WTC11 (cell line): Measurements from ENCODE around the gene SYCP2. TPM values are rescaled to one million over a fixed set of nuclear protein-coding genes. Genes with fewer than 3 reads are reported as not detected.

Experiments
- ATAC-seq: fragments of 200-7000 bp; cut with Tn5 transposase; 2 replicates; pipeline ENCODE4 v1.10.0; 2021; ENCODE audit warnings: mild to moderate bottlenecking, moderate library complexity
- CTCF ChIA-PET: fragments of 300-600 bp; sonication (Branson Sonifier 250); formaldehyde crosslinking; loops from one replicate; lab custom pipeline; 2021; ENCODE audit warnings: antibody characterized with exemption; lab: Charles Lee
- POLR2A ChIA-PET: fragments of 350-600 bp; sonication (Branson Sonifier 250); formaldehyde crosslinking; loops from one replicate; lab custom pipeline; 2021; ENCODE audit warnings: antibody characterized with exemption; lab: Charles Lee
- DNase-seq: peaks from one replicate; pipeline ENCODE4 v3.0.0; 2021; ENCODE audit warnings: low spot score
- H3K27ac Mint-ChIP-seq: 2 replicates; pipeline ENCODE4 v1.8.0; 2021; ENCODE audit warnings: mixed read lengths
- H3K27me3 Mint-ChIP-seq: 2 replicates; pipeline ENCODE4 v1.8.0; 2021; ENCODE audit warnings: low read depth, mild to moderate bottlenecking, moderate library complexity, mixed read lengths
- H3K36me3 Mint-ChIP-seq: 2 replicates; pipeline ENCODE4 v1.8.0; 2021; ENCODE audit warnings: mixed read lengths
- H3K4me1 Mint-ChIP-seq: 2 replicates; pipeline ENCODE4 v1.8.0; 2022; ENCODE audit warnings: mixed read lengths
- H3K4me3 Mint-ChIP-seq: 2 replicates; pipeline ENCODE4 v1.8.0; 2021; ENCODE audit warnings: mild to moderate bottlenecking, moderate library complexity, mixed read lengths
- H3K9me3 Mint-ChIP-seq: 2 replicates; pipeline ENCODE4 v1.8.0; 2021; ENCODE audit warnings: mixed read lengths
- E2F1 ChIP-seq: sonication (generic); formaldehyde crosslinking; IDR thresholded peaks from 2 replicates; pipeline ENCODE4 v1.8.0; 2022; ENCODE audit warnings: mild to moderate bottlenecking, missing genetic modification reagents
- E2F5 ChIP-seq: sonication (generic); formaldehyde crosslinking; IDR thresholded peaks from 2 replicates; pipeline ENCODE4 v1.8.1; 2022; ENCODE audit warnings: mild to moderate bottlenecking, moderate library complexity, missing genetic modification reagents
- EMX1 ChIP-seq: fragments of 250-450 bp; sonication (Bioruptor Pico); IDR thresholded peaks from 2 replicates; pipeline ENCODE4 v1.8.0; 2021; ENCODE audit warnings: mild to moderate bottlenecking
- FOXP4 ChIP-seq: sonication (generic); formaldehyde crosslinking; IDR thresholded peaks from 2 replicates; pipeline ENCODE4 v1.8.0; 2022; ENCODE audit warnings: mild to moderate bottlenecking, missing genetic modification reagents
- JUN ChIP-seq: sonication (generic); formaldehyde crosslinking; IDR thresholded peaks from 2 replicates; pipeline ENCODE4 v1.8.0; 2023; ENCODE audit warnings: mild to moderate bottlenecking, missing genetic modification reagents
- NR2C2 ChIP-seq: sonication (generic); formaldehyde crosslinking; IDR thresholded peaks from 2 replicates; pipeline ENCODE4 v1.8.0; 2022; ENCODE audit warnings: mild to moderate bottlenecking, missing genetic modification reagents
- STAT6 ChIP-seq: sonication (generic); formaldehyde crosslinking; conservative IDR thresholded peaks from 2 replicates; pipeline ENCODE4 v1.8.1; 2023; ENCODE audit warnings: mild to moderate bottlenecking, low read depth, missing genetic modification reagents, moderate library complexity
- TCF7 ChIP-seq: sonication (generic); formaldehyde crosslinking; IDR thresholded peaks from 2 replicates; pipeline ENCODE4 v1.8.0; 2022; ENCODE audit warnings: mild to moderate bottlenecking, low read depth, missing genetic modification reagents, moderate library complexity
- USF1 ChIP-seq: sonication (generic); formaldehyde crosslinking; IDR thresholded peaks from 2 replicates; pipeline ENCODE4 v1.8.0; 2022; ENCODE audit warnings: mild to moderate bottlenecking, missing genetic modification reagents
- ZBTB43 ChIP-seq: sonication (generic); formaldehyde crosslinking; IDR thresholded peaks from 2 replicates; pipeline ENCODE4 v1.8.1; 2023; ENCODE audit warnings: mild to moderate bottlenecking, missing genetic modification reagents
- ZNF532 ChIP-seq: fragments of 250-450 bp; sonication (Bioruptor Pico); IDR thresholded peaks from 2 replicates; pipeline ENCODE4 v1.9.0; 2021; ENCODE audit warnings: mild to moderate bottlenecking, borderline replicate concordance
- total RNA-seq: library from RNA; stranded (reverse); gene quantifications from 3 replicates; pipeline ENCODE4 v1.2.3, GENCODE V29; 2021
- TF ChIP-seq, protein P1 (sequence below): sonication (generic); formaldehyde crosslinking; IDR thresholded peaks from 2 replicates; pipeline ENCODE4 v1.8.0; 2022; ENCODE audit warnings: mild to moderate bottlenecking, missing genetic modification reagents
- TF ChIP-seq, protein P2 (sequence below): fragments of 250-450 bp; sonication (Bioruptor Pico); IDR thresholded peaks from 2 replicates; pipeline ENCODE4 v1.9.0; 2021; ENCODE audit warnings: mild to moderate bottlenecking

The SYCP2 gene
- total RNA-seq, 1 experiment from 2014 or later = 0.31 TPM

- no peak for TF ChIP-seq ZBTB43 (CRISPR knock-in tag)
- TF ChIP-seq E2F1 = no peak
- TF ChIP-seq JUN = no peak
These were observed 88.0 kb downstream of the SYCP2 start (continued) for GRCh38 chr20:59845472-59845871.

DNA sequence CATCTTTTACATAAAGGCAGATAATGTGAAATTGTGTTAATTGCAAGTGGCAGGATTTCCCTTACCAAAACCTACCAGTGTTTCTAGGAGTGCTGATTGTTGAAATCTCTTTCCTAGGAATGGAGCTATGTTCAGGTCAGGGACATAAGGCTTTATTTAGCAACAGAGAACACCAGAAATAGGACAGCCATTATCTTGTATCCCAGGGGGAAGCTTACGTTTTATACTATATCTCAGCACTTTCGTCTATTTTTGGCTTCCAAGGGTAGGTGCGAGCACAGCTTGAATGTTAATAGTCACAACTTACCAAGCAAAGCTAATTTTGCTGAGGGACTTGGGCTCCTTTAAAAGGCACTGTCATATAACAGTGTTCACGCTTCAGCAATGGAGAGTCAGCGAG lies 94.0 kb downstream of the SYCP2 start:
- POLR2A ChIA-PET = interaction anchor here (0.6 kb wide), 1 partner anchor 174 kb away, joined by 3 read pairs; no protein-coding TSS in a partner anchor
- TF ChIP-seq E2F5 (CRISPR knock-in tag) (no peak), ZNF532 (CRISPR knock-in tag) (no peak), USF1 (no peak)
- TF ChIP-seq, protein P1, sequence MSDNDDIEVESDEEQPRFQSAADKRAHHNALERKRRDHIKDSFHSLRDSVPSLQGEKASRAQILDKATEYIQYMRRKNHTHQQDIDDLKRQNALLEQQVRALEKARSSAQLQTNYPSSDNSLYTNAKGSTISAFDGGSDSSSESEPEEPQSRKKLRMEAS (CRISPR knock-in tag) = no peak
- peaks cover 53% of the 10 kb centered on the region for H3K27me3 Mint-ChIP-seq
- CTCF ChIA-PET = interaction anchor here (0.7 to 2.9 kb wide), 4 partner anchors 9 to 67 kb away, joined by 3 to 9 read pairs (median 4); no protein-coding TSS in a partner anchor
- H3K4me1 Mint-ChIP-seq = peaks cover 21% of the 10 kb centered on the region
- no peaks in the 10 kb centered on the region for H3K36me3 Mint-ChIP-seq
- H3K27ac Mint-ChIP-seq = no peak overlapping the region
- H3K4me3 Mint-ChIP-seq = no peak overlapping the region
- DNase-seq (no peak), ATAC-seq (no peak)
- H3K9me3 Mint-ChIP-seq = no peaks in the 10 kb centered on the region

DNA sequence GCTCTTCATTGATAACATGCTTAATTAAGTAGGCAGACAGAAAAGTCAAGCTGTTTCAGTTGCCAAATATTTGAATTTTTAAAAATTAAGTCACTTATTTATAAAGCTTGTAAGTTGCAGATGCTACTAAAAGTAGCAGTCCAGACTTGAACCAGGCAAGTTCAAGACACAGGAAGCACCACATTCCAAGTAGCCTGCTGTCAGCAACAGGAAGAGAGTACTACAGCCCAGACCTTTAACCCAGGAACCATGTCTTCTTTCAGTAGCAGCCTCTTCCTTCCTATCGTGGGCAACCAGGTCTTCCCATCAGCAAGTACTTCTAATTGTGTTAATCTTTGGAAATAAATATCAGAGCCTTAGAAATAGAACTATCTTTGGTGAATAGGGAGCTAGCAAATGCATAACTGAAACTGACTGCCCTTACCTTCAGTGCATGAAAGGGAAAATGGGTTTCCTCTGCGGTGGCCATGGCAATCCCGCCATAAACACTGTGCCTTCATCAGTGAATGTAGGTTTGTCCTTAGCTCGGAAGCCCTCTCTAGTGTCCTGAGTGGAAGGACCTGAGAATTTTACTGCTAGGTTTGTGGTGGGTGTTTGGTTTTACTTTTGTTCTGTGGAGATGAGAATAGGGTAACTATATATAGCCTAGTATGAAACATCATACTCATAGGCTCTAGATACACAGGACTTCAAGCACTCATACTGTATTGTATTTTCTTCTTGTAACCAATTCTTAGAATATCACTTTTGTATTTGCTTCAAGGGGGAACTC lies 95.6 kb downstream of the SYCP2 start:
- CTCF ChIA-PET = no interaction called here
- no peak for TF ChIP-seq NR2C2 (CRISPR knock-in tag)
- no peak for TF ChIP-seq USF1
- no peak for TF ChIP-seq EMX1 (CRISPR knock-in tag)
- TF ChIP-seq STAT6 = no peak
- no peak for TF ChIP-seq FOXP4 (CRISPR knock-in tag)
- TF ChIP-seq, protein P2, sequence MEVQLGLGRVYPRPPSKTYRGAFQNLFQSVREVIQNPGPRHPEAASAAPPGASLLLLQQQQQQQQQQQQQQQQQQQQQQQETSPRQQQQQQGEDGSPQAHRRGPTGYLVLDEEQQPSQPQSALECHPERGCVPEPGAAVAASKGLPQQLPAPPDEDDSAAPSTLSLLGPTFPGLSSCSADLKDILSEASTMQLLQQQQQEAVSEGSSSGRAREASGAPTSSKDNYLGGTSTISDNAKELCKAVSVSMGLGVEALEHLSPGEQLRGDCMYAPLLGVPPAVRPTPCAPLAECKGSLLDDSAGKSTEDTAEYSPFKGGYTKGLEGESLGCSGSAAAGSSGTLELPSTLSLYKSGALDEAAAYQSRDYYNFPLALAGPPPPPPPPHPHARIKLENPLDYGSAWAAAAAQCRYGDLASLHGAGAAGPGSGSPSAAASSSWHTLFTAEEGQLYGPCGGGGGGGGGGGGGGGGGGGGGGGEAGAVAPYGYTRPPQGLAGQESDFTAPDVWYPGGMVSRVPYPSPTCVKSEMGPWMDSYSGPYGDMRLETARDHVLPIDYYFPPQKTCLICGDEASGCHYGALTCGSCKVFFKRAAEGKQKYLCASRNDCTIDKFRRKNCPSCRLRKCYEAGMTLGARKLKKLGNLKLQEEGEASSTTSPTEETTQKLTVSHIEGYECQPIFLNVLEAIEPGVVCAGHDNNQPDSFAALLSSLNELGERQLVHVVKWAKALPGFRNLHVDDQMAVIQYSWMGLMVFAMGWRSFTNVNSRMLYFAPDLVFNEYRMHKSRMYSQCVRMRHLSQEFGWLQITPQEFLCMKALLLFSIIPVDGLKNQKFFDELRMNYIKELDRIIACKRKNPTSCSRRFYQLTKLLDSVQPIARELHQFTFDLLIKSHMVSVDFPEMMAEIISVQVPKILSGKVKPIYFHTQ (CRISPR knock-in tag) = no peak
- TF ChIP-seq TCF7 (CRISPR knock-in tag) = no peak

More for the DNA sequence above, 95.6 kb downstream of the SYCP2 start:
- no peak overlapping the region for H3K4me3 Mint-ChIP-seq
- H3K27ac Mint-ChIP-seq = no peak overlapping the region
- DNase-seq (no peak), ATAC-seq (no peak)
- peaks cover 48% of the 10 kb centered on the region for H3K27me3 Mint-ChIP-seq
- H3K4me1 Mint-ChIP-seq = peaks cover 21% of the 10 kb centered on the region
- no peaks in the 10 kb centered on the region for H3K36me3 Mint-ChIP-seq
- POLR2A ChIA-PET = no interaction called here
- no peaks in the 10 kb centered on the region for H3K9me3 Mint-ChIP-seq
